DND-41 (cell line): ENCODE measurements around the gene KCNAB2.
"Not testable (repeated sequence)": the region's sequence is repeated elsewhere in the genome, so short reads cannot be mapped to it uniquely, and the experiment has no call there.

Experiments
- ATAC-seq: fragments of 200-7000 bp; cut with Tn5 transposase; 3 replicates; pipeline ENCODE4 v1.9.1; 2021; ENCODE audit warnings: low read depth; ENCODE audit not compliant: insufficient read depth
- DNase-seq: peaks from one replicate; pipeline ENCODE4 v3.0.0-alpha.2; 2020
- H2AFZ ChIP-seq: 2 replicates; pipeline ENCODE4 v1.6.0; 2012; ENCODE audit warnings: low read depth, low read length
- H3K27ac ChIP-seq: 2 replicates; pipeline ENCODE4 v1.5.1; 2012; ENCODE audit warnings: low read length, inconsistent platforms
- H3K27me3 ChIP-seq: fragments of 200-600 bp; sonication (generic); 2 replicates; pipeline ENCODE4 v1.6.0; 2012; ENCODE audit warnings: low read length, mild to moderate bottlenecking, inconsistent platforms; ENCODE audit not compliant: insufficient read depth, poor library complexity
- H3K36me3 ChIP-seq: 2 replicates; pipeline ENCODE4 v1.5.1; 2012; ENCODE audit warnings: low read length, inconsistent platforms; ENCODE audit not compliant: insufficient read depth
- H3K4me1 ChIP-seq: 2 replicates; pipeline ENCODE4 v1.5.1; 2012; ENCODE audit warnings: mild to moderate bottlenecking, low read length; ENCODE audit not compliant: insufficient read depth
- H3K4me2 ChIP-seq: 2 replicates; pipeline ENCODE4 v1.6.0; 2012; ENCODE audit warnings: mild to moderate bottlenecking, moderate library complexity, low read length, inconsistent platforms; ENCODE audit not compliant: insufficient read depth
- H3K4me3 ChIP-seq, 2 experiments: fragments of 200-600 bp in 1 of 2; shearing (Covaris generic) in 1 of 2; 2 replicates each; pipeline ENCODE4 v1.5.1; 2012 to 2016; ENCODE audit warnings: inconsistent platforms in 2 of 2, low read length in 2 of 2, mild to moderate bottlenecking in 2 of 2, low read depth in 1 of 2, moderate library complexity in 1 of 2
- H3K79me2 ChIP-seq: 2 replicates; pipeline ENCODE4 v1.6.0; 2012; ENCODE audit warnings: low read length, inconsistent platforms; ENCODE audit not compliant: insufficient read depth
- H3K9ac ChIP-seq: 2 replicates; pipeline ENCODE4 v1.6.0; 2012; ENCODE audit warnings: low read depth, mild to moderate bottlenecking, inconsistent platforms, low read length, moderate library complexity
- H3K9me3 ChIP-seq: 2 replicates; pipeline ENCODE4 v1.5.1; 2012; ENCODE audit warnings: low read length, moderate library complexity, mild to moderate bottlenecking, inconsistent platforms; ENCODE audit not compliant: insufficient read depth, severe bottlenecking
- H4K20me1 ChIP-seq: 2 replicates; pipeline ENCODE4 v1.6.0; 2012; ENCODE audit warnings: low read length; ENCODE audit not compliant: insufficient read depth
- CTCF ChIP-seq: IDR thresholded peaks from 2 replicates; pipeline ENCODE4 v1.5.1; 2012; ENCODE audit warnings: borderline replicate concordance, low read length, moderate library complexity, mild to moderate bottlenecking; ENCODE audit not compliant: poor library complexity, severe bottlenecking; ENCODE audit errors: extremely low read depth
- EZH2 ChIP-seq: IDR thresholded peaks from 3 replicates; pipeline ENCODE4 v1.6.1; 2012; ENCODE audit warnings: borderline replicate concordance, low read depth, mild to moderate bottlenecking, moderate library complexity, low read length, inconsistent platforms; ENCODE audit not compliant: severe bottlenecking

KCNAB2 gene

GRCh38 chr1:6013491-6013890 lies 32.2 kb upstream of the KCNAB2 start:
- Histone ChIP-seq H3K4me3 (no peak overlapping the region), H3K27me3 (no peaks in the 10 kb centered on the region), H3K4me2 (no peak overlapping the region)

GRCh38 chr1:6014130-6014999 lies 31.3 kb upstream of the KCNAB2 start:
- H3K9ac ChIP-seq, result no peak overlapping the region
- no peak for DNase-seq
- no peak overlapping the region for H2AFZ ChIP-seq
- no peaks in the 10 kb centered on the region for H3K4me1 ChIP-seq
- H3K27ac ChIP-seq, result no peak overlapping the region
- H3K27me3 ChIP-seq, result no peaks in the 10 kb centered on the region
- 0 out of 2 replicates have a peak, but pooled peaks cover 3% of the 10 kb centered on the region for H3K36me3 ChIP-seq
- no peak overlapping the region for H3K4me3 ChIP-seq
- TF ChIP-seq CTCF (no peak), EZH2 (no peak)
- H3K4me2 ChIP-seq, result no peak overlapping the region
- H4K20me1 ChIP-seq, result peaks cover 46% of the 10 kb centered on the region
- H3K79me2 ChIP-seq, result no peaks in the 10 kb centered on the region
- H3K9me3 ChIP-seq, result no peaks in the 10 kb centered on the region
- ATAC-seq, result no peak

More at GRCh38 chr1:6013491-6013890, 32.2 kb upstream of the KCNAB2 start:
- peaks cover 51% of the 10 kb centered on the region for H4K20me1 ChIP-seq
- no peak for ATAC-seq
- H3K79me2 ChIP-seq, result no peaks in the 10 kb centered on the region
- no peak overlapping the region for H2AFZ ChIP-seq
- H3K4me1 ChIP-seq, result no peaks in the 10 kb centered on the region
- no peak overlapping the region for H3K9ac ChIP-seq
- H3K9me3 ChIP-seq, result no peaks in the 10 kb centered on the region
- H3K36me3 ChIP-seq, result 0 out of 2 replicates have a peak, but pooled peaks cover 3% of the 10 kb centered on the region
- TF ChIP-seq EZH2, result no peak
- no peak for TF ChIP-seq CTCF
- DNase-seq, result no peak
- H3K27ac ChIP-seq, result no peak overlapping the region

- Histone ChIP-seq H3K79me2 (no peaks in the 10 kb centered on the region), H4K20me1 (peaks cover 43% of the 10 kb centered on the region), H3K4me1 (no peaks in the 10 kb centered on the region), H3K9ac (no peak overlapping the region), H3K27ac (no peak overlapping the region), H3K27me3 (no peaks in the 10 kb centered on the region), H3K36me3 (0 out of 2 replicates have a peak, but pooled peaks cover 3% of the 10 kb centered on the region), H2AFZ (no peak overlapping the region), H3K4me2 (no peak overlapping the region), H3K9me3 (no peaks in the 10 kb centered on the region), H3K4me3 (no peak overlapping the region)
- DNase-seq (no peak), ATAC-seq (no peak)
- no peak for TF ChIP-seq EZH2
- TF ChIP-seq CTCF, result no peak
These were observed 29.4 kb upstream of the KCNAB2 start for GRCh38 chr1:6016191-6016865.

- H3K27me3 ChIP-seq, H3K9me3 ChIP-seq, H3K4me1 ChIP-seq, H3K4me3 ChIP-seq, H3K27ac ChIP-seq, H3K36me3 ChIP-seq, ATAC-seq, H3K9ac ChIP-seq, H3K79me2 ChIP-seq, DNase-seq, H2AFZ ChIP-seq, H3K4me2 ChIP-seq: not testable (repeated sequence)
- peaks cover 37% of the 10 kb centered on the region for H4K20me1 ChIP-seq
These were observed 28.0 kb upstream of the KCNAB2 start for GRCh38 chr1:6017654-6018053.
